ENCODE results near the gene NRXN3.
A peak's percentile ranks its signal among the peaks of the same experiment; 100 is the strongest.

The NRXN3 gene

GRCh38 chr14:78933948-78934524 is 763.9 kb downstream of the NRXN3 start:
- DNase-seq (ENCODE audit: low spot score): peak; percentile 10

DNA sequence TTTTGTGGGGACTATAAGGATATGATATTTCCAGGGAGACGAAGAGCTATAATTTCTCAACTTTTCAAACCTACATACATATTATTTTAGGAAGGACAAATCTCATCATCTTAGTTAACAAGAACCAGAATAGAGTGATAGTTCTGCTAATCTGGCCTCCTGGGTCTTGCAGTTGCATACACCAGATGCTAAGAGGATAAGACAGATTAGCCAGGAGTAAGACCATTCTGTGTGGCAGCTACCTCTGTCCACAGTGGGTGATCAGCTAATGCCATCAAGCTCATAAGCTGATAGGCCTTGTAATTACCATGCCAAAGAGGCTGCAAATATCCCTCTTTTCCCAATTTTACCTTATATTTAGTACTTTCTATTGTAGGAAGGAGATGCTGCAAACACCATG is 776.8 kb downstream of the NRXN3 start:
- DNase-seq (ENCODE audit: low spot score): no peak

DNA sequence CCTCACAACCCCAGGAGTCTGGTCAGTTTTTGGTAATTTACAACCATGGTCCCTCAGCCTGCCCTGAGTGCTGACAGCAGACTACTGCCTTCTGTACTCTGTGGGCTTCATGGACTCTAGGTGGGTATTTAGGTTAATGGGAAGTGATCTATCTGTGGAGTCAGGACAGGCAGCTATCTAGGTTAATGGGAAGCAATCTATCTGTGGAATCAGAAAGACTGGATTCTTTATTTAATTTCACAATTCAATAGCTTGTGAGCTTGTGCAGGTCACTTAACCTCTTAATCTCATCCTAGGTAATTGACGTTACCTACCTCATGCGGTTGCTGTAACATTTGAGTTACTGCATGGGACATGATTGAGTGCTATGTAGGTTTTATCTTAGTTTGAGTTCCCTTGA is 777.5 kb downstream of the NRXN3 start:
- no peak for DNase-seq (ENCODE audit: low spot score)

DNA sequence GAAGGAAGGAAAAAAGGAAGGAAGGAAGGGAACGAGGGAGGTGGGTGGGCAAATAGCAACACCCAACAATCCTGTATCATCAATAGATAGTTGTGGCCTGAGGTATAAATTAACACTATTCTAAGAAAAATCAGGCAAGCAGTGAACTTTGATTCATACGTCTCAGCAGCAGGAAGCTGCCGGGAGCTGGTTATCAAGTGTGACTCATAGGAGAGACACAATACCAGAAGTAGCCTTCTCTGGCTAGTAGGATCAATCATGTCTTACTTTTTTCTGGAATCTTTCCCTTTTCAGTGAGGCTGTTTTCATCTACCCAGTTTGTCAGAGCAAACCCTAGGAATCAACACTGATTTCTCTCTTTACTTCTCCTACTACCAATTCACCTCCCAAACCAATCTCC is 780.5 kb downstream of the NRXN3 start:
- no peak for DNase-seq (ENCODE audit: low spot score)

GRCh38 chr14:78951602-78952001 is 781.4 kb downstream of the NRXN3 start:
- no peak for DNase-seq (ENCODE audit: low spot score)

- peak; percentile 33 for DNase-seq (ENCODE audit: low spot score)
Observed at GRCh38 chr14:78959674-78960264, 789.6 kb downstream of the NRXN3 start.

DNA sequence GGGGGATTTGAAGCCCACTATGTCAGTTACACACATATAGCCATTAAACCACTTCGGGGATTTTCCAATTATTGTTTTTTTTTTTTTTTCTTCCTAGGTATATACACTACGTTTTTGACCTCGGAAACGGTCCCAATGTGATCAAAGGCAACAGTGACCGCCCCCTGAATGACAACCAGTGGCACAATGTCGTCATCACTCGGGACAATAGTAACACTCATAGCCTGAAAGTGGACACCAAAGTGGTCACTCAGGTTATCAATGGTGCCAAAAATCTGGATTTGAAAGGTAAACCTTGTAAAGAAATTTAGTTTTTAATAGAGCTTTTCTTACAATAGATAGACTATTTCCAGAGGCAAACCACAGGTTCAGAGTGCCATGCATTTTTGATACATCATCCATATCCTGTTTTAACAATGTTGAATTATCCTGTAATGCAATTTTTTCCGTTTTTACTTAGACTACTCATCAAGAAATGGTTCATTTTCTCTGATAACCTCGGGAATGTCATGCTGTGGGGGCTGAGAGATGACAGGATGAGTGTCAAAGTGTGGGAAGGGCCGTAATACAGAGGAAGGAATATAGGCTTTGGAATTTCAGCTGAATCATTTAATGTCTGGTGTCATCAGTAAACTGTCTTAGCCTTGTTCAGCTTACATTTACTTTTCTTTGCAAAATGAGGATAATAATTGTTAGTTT is 797.1 kb downstream of the NRXN3 start:
- DNase-seq (ENCODE audit: low spot score): no peak

DNA sequence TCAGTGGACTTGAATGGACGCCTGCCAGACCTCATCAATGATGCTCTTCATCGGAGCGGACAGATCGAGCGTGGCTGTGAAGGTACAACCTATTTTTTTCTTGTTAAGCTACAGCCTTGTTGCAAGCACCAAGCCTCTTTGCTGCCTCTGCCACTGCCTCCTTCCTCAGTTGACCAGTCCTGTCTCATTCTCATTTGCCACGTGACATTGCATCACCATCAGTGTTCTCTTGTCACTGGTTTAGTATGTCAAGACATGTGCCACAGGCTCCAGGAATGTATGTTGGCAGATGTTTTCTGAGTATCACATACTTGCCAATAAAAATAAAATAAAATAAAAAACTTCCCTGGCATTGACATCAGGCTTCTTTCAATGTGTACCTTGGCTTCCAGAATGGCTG is 798.1 kb downstream of the NRXN3 start:
- DNase-seq (ENCODE audit: low spot score): no peak

DNA sequence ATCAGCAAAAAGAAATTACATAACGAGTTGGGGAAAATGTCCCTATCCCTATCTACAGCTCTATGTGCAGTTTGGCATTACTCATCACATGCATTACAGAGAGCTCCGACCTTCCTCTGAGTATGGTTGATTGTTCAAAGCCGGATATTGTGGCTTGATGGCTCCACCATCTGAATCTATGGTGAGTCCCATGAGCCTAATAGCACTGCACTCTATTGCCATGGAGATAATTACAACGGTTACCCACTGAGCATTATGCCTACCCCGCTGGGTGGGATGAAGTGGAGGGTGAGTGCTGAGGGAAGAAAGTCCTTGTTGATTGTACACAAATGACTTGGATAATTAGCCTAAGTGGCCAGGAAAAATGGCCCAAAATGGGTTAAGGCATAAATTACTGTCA is 800.5 kb downstream of the NRXN3 start:
- no peak for DNase-seq (ENCODE audit: low spot score)

- DNase-seq (ENCODE audit: low spot score): no peak
Observed at GRCh38 chr14:78972440-78972839, 802.3 kb downstream of the NRXN3 start.

GRCh38 chr14:78974691-78975090 is 804.5 kb downstream of the NRXN3 start:
- no peak for DNase-seq (ENCODE audit: low spot score)

GRCh38 chr14:78975734-78976133 is 805.6 kb downstream of the NRXN3 start:
- no peak for DNase-seq (ENCODE audit: low spot score)

DNA sequence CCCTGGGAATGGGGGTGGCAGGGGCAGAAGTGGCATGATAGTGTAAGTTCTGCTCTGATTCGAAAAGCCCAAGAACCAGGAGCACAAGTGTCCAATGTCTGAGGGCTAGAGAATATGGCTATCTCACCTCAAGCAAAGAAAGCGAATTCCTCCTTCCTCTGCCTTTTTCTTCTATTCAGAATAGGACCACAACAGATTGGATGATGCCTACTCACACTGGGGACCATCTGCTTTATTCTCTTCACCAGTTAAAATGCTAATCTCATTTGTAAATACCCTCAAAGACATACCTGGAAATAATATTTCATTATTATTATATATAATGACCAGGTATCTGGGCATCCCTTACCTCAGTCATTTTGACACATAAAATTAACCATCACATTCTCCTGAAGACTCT is 808.7 kb downstream of the NRXN3 start:
- DNase-seq (ENCODE audit: low spot score): no peak

GRCh38 chr14:78982551-78982950 is 812.4 kb downstream of the NRXN3 start:
- DNase-seq (ENCODE audit: low spot score): no peak

- no peak for DNase-seq (ENCODE audit: low spot score)
Observed at GRCh38 chr14:78983126-78983525, 813.0 kb downstream of the NRXN3 start.

GRCh38 chr14:78985668-78986381 is 815.7 kb downstream of the NRXN3 start:
- DNase-seq (ENCODE audit: low spot score): no peak

GRCh38 chr14:78986989-78987388 is 816.8 kb downstream of the NRXN3 start:
- DNase-seq (ENCODE audit: low spot score): no peak

- no peak for DNase-seq (ENCODE audit: low spot score)
Observed at GRCh38 chr14:78989221-78989620, 819.0 kb downstream of the NRXN3 start.

GRCh38 chr14:78992867-78993266 is 822.7 kb downstream of the NRXN3 start:
- no peak for DNase-seq (ENCODE audit: low spot score)

- no peak for DNase-seq (ENCODE audit: low spot score)
Observed at GRCh38 chr14:78997811-78998210, 827.6 kb downstream of the NRXN3 start.

GRCh38 chr14:79009286-79009685 is 839.1 kb downstream of the NRXN3 start:
- no peak for DNase-seq (ENCODE audit: low spot score)

GRCh38 chr14:79011091-79011919 is 841.1 kb downstream of the NRXN3 start:
- peak; percentile 19 for DNase-seq (ENCODE audit: low spot score)

Data from germinal center (tissue), 1 donor.